ENCODE measurements around the gene SPTSSB.

SPTSSB gene

DNA sequence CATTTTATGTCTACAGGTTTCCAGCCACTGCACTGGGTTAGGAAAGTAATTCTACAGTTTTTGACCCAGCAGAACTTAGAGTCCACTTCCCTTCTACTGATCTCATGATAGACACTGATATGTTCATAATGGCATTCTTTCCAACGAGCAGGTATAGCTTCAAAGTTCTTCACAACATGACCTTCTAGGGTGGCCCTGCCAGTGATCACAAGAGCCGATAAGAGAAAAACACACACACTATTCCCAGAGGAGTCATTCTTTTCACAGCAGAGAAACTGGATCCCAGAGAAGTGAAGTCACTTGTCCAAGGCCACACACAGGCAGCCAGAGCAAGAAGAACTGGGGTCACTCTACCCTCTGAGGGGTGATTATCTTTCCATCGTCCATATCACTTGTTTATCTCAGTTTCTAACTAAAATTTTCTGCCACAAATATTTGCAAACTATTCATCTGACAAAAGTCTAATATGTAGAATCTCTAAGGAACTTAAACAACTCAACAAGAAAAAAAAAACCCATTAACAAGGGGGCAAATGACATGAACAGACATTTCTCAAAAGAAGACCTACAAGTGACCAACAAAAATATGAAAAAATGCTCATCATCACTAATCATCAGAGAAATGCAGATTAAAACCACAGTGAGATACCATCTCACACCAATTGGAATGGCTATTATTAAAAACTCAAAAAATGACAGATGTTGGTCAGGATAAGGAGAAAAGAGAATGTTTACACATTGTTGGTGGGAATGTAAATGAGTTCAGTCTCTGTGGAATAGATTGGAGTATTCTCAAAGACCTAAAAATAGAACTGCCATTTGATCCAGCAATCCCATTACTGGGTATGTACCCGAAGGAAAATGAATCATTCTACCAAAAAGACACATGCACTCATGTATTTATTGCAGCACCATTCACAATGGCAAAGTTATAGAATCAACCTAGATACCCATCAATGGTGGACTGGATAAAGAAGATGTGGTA is 31.5 kb downstream of the SPTSSB start:
- no peak for DNase-seq (ENCODE audit: extremely low read depth in 1 of 2, low read depth in 1 of 2)

DNA sequence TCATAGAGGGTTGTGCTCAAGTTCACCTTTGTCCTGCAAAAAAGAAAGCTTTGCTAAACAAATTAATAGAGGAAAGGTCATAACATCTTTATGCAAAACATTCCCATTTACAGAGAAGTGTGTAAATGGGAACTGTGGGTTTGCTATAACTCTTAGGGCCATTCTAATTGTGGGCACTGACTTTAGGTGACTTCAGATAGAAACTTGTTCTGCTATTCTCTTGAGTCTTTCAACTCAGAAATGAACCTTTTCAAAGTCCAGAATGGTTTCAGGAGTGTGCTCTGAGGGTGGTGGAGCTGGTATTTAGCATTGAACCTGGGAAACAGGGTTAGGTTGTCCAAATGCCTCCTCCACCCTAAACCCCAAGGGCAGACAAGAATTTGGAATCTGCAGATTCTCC is 34.0 kb downstream of the SPTSSB start:
- DNase-seq (ENCODE audit: extremely low read depth in 1 of 2, low read depth in 1 of 2) = no peak

DNA sequence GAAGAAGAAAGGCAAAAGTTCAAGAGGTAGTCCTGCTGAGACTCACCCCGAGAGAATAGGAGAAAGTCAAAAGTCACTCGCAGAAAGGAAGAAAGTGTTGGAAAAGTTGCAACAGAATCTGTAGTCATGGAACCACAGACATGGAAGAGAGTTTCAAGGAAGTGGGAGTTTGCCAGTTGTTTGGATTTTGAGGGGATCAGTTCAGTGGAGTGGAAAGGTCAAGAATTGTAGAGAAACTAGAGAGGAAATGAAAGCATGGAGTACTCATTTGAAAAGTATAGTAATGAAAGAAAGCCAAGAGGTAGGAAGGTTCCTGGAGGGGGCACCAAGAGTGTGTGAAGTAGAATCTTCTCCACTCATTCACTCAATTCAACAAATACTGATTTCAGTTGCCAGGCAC is 34.7 kb downstream of the SPTSSB start:
- DNase-seq (ENCODE audit: extremely low read depth in 1 of 2, low read depth in 1 of 2) = no peak

DNA sequence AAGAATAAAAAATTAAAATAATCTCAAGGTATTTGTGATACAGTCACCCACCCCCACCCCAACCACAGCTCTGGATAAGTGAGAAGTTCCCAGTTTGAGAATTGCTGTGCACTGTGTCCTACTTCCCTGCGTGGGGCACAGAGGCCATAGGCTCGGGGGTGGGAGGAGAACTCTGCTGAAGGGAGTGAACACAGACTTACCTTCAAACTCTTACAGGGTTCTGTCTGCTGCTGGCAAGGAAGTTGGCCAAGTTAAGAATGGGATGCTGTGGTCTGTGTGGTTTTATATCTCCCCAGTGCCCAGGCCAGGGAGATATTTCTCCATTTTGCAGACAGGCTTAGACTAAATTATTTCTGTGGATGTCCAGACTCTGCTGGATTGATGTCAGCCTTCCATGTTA is 37.6 kb downstream of the SPTSSB start:
- DNase-seq (ENCODE audit: extremely low read depth in 1 of 2, low read depth in 1 of 2) = no peak

DNA sequence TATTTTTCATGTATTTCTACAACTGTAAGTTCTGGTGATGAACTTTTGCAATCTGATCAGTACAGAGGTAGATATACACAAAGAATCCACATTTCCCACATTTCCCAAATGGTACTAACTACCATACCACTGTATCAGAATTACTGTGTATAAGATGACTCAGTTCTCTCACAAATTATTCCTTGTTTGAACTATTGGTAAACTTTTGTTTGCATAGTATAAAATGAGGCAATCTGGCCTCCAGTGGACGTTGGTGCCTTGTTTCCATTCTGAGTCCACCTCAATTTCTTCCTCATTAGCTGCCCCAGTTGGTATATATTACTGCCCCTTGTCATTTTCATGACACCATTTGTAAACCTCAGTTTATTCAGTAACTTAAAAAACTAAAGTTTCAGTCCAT is 38.5 kb downstream of the SPTSSB start:
- DNase-seq (ENCODE audit: extremely low read depth in 1 of 2, low read depth in 1 of 2) = no peak

DNA sequence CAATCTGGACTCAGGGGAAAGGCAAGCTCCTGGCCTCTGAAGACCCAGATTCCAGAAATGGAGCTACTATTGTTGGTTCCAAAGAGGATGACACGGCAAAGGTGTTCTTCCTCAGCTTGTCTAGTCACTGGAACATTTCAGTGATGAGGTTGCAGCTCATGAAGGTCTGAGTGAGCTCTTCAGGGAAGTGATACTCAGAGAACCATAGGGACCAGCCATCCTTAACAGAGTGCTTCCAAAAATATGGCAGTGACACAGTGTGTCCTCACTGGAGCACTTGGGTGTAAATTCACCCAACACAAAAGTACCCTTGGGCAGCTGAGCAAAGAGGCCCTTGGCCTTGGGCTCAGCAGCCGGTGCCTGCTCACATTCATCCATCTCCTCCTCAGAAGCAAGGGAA is 46.3 kb downstream of the SPTSSB start:
- DNase-seq (ENCODE audit: extremely low read depth in 1 of 2, low read depth in 1 of 2) = no peak

DNA sequence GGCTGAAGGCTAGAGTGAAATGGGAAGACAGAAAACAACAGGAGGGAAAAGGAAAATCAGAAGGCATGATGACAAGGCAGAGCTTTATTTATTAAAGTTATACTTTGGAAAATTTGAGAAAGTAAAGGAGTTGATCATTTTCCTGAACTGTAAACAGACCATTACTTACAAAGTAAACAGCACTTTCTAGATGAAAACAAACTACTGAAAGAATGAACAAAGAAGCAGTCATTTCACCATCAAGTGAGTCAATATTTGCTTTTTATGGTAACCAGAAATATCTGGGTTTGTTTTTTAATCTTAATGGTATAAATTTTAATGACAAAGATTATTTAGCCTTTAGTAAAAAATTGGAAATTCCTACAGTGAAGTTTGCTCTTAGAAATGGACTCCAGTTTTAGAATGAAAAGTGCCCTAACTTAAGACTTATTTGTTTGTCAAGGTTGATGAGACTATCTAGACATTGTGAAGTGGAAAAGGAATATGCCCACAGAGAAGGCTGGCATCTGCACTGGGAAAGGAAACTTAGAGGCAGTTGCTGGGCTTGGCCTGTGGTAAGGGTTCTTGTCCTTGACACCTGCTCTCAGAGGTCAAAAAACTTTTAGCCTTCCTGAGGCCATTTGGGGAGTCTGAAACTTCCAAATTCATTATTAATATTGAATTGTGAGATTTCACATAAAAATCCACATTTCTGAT is 47.2 kb downstream of the SPTSSB start:
- DNase-seq (ENCODE audit: extremely low read depth in 1 of 2, low read depth in 1 of 2) = no peak

DNA sequence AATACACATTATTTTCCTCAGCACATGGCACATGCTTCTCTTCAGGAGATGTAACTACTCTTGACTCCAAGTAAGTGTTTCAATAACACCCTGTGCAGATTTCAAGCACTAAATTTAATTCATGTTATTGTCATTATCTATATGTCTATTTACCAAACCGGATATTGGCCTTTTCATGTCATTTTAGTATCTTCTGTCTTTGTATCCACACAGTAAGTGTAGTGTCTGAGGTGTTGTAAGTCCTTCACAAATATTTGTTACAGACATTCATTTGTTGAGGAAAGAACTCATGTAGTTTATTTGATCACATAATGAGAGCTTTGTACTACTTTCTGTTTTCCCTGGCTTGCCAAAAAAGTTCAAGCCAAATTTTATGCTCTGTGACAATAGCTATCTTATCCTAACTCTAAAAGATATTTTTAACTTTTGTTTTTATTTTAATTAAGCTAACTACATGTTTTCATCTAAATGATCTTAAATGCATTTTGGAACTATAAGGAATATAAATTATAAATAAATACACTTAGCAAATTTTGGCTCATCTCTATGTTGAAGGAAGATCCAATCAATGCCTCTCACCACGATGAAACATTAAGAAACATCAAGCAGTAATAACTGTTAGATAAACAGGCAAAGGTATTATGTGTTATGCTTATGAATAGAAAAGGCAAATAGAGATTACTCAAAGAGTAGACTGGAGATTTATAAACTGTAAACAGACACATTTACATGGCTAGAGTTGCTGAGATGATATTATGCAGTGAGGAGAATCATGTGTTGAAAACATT is 48.3 kb downstream of the SPTSSB start:
- no peak for DNase-seq (ENCODE audit: extremely low read depth in 1 of 2, low read depth in 1 of 2)

DNA sequence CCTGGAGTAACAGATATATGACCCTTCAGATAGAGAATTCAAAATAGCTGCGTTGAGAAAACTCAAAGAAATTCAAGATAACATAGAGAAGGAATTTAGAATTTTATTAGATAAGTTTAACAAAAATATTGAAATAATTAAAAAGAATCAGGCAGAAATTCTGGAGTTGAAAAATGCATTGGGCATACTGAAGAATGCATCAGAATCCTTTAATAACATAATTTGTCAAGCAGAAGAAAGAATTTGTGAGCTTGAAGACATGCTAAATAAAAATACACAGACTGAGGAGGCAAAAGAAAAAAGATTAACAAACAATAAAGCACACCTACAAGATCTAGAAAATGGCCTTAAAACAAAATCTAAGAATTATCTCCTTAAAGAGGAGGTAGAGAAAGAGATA is 50.5 kb downstream of the SPTSSB start:
- DNase-seq (ENCODE audit: extremely low read depth in 1 of 2, low read depth in 1 of 2) = no peak

DNA sequence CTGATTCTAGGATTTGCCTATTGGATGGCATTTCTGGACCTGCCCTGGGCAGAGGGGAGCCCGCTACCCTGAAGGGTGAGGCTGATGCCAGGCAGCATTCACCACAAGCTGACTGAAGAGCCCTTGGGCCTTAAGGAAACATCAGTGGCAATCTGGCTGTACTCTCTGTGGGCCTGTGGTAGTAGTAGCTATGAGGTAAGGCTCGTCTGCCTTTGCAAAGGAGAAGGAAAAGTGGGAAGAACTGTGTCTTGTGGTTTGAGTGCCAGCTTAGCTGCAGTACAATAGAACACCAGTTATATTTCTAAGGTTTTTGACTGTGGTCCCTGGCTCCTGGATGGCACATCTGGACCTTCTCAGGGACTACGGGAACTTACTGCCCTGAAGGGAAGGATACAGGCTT is 51.5 kb downstream of the SPTSSB start:
- DNase-seq (ENCODE audit: extremely low read depth in 1 of 2, low read depth in 1 of 2) = no peak

DNA sequence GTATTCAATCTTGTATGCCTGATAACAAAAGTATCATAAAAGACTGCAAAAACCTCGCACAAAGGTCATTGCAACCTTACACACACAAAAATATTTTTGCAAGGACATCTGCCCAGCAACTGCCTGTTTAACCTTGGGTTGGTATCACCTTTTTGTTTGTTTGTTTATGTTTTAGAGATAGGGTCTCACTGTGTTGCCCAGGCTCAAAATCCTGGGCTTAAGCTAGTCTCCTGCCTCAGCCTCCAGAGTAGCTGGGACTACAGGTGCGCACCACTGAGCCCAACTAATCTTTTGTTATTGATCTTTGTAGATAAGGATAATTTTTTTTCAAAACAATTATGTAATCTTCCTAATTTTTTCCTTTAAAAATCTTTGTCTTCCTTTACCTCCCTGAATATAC is 54.2 kb downstream of the SPTSSB start:
- DNase-seq (ENCODE audit: extremely low read depth in 1 of 2, low read depth in 1 of 2) = no peak

DNA sequence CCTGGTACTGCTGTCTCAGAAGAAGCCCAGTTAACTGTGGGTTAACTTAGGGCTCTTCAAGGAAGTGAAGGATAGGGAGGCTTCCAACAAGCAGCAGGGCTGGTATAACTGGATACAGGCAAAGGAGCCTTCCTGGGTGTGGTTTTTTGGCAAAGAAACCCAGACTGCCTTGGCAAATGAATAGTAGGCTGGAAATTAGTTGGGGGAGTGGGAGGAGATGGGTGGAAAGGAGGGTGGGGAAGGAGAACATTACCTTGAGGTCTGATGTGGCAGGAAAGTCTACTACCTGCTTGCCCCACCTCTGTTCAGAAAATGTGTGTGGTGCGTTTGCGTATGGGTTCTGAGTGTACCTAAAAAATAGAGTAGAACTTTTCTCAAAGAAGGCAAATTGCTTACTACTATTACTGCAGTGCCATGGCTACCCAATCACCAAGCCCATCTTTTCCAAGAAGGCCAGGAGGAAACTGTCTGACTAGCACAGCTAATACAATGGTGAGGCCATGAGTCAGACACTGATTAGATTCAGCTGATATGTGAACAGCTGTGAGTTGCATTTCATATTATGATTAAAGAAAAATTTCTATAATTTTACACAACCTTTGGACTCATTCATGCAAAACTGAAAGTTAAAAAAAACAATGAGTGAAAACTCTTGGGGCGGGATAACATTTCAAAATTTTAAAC is 55.2 kb downstream of the SPTSSB start:
- no peak for DNase-seq (ENCODE audit: extremely low read depth in 1 of 2, low read depth in 1 of 2)

DNA sequence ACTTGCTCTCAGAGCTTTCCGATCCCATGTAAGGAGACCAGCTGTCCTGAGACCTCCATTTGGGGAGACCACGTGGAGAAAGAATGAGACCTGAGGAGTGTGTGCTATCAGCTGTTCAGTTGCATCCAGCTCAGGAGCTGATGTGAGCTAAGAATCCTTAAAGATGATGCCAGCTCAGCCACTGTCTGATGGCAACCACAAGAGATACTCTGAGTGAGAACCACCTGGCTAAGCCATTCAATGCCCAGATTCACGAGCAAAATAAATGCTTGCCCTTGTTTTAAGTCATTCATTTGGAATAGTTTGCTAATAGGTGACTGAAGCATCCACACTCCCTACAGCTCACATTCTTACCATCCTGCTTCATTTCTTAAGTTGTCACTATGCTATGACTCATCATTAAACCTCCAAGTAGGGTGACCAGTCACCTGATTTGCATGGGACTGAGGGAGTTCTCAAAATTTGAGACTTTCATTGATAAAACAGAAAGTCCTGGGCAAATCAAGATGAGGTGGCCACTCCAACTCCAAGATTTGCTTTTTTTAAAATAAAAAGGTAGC is 56.4 kb downstream of the SPTSSB start:
- DNase-seq (ENCODE audit: extremely low read depth in 1 of 2, low read depth in 1 of 2) = no peak

DNA sequence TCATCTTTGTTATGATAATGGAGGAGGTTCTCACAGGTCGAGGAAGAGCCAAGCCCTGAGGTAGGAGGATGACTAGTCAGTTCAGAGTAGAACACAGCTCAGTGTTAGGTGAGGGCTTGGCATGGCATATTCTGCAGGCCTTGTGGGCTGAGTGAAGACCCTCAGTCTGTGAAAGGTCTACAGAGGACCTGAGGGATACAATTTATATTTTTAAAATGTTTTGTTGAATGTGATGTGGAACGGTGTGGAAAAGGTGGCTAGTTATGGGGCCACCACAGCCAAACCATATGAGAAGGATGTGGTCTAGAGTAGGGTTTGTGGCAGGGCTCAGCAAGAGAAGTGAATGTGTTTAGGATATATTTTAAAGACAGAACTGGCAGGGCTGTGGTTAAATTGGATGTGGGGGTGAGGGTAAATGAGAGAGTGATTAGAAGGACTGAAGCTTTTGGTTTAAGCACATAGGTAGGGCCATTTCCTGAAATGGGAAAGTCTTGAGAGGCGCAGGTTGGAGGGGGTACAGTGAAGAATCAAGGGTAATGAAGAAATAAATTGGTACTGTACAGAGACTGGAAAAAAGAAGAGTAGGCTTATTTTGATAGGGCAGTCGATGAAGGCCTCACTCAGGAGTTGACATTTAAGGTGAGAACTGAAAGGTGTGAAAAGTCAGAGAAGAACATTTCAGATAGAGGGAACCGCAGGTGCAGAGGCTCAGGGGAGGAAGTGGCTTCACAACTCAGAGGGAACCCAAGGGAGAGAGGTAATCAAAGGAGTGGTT is 60.5 kb downstream of the SPTSSB start:
- DNase-seq (ENCODE audit: extremely low read depth in 1 of 2, low read depth in 1 of 2) = peak; percentile 31 to 33

DNA sequence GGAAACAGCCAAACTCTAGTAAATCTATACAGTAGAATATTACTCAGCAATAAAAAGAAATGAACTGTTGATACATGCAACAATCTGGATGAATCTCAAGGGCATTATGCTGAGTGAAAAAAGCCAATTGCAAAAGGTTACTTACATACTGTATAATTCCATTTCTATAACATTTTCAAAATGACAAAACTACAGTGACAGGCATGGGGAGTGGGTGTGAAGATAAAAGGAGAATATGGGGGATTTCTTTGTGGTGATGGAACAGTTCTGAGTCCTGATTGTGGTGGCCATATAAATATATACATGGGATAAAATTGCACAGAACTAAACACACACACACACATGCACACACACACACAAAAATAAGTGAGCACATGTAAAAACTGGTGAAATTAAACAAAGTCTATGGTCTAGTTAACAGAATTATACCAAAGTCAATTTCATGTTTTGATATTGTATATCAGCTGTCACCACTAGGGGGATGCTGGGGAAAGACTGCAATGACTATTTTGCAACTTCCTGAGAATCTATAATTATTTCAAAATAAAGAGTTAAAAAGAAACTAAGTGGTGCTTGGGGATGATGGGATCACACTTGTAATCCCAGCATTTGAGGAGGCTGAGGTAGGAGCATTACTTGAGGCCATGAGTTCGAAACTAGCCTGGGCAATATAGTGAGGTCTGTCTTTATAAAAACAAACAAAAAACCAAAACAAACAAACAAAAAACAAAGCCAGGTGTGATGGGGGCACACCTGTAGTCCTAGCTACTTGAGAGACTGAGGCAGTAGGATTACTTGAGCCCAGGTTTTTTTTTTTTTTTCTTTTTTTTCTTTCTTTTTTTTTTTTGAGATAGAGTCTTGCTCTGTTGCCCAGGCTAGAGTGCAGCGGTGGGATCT is 66.0 kb downstream of the SPTSSB start:
- DNase-seq (ENCODE audit: extremely low read depth in 1 of 2, low read depth in 1 of 2) = no peak

DNA sequence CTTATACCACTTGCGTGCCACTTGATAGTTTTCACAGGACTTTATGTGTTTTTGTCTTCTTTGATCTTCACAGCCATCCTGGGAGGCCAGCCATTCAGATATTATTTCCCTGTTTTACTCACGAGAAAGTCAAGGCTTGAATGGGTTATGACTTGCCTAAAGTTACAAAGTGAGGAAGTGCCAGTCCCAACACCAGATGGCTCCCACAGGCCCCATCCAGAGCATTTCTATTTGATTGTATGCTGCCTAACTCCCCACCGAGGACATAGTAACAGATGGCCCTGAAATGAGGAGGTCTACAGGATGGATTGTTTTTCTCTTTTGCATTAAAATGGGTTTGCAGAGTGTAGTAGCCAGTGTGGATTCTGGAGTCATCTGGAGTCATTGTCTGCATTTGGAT is 74.5 kb downstream of the SPTSSB start:
- DNase-seq (ENCODE audit: extremely low read depth in 1 of 2, low read depth in 1 of 2) = no peak

DNA sequence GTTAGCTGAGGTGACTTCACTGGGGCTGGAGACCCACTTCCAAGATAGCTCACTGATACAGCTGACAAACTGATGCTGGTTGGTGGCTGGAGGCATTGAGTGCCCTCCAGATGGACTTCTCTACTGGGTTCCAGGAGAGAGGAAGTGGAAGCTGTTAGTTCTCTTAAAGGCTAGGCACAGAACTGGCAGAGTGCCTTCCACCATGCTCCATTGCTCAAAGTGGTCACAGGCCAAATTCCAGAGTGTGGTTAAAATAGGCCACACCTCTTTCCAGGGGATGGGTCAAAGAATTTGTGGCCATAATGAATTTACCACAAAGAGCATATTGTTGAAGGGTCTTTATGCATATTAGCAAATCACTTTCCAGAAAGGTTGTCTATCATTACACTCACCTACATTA is 76.0 kb downstream of the SPTSSB start:
- no peak for DNase-seq (ENCODE audit: extremely low read depth in 1 of 2, low read depth in 1 of 2)

All from stimulated activated CD8-positive, alpha-beta memory T cell treated with anti-CD3 and anti-CD28 coated beads, Interleukin-7, amount 100 ng/mL, for 48 hours (primary cell).